ENCODE results near the gene PEMT. TPM values are rescaled to one million over a fixed set of nuclear protein-coding genes. Genes with fewer than 3 reads are reported as not detected.

The PEMT gene
- total RNA-seq, 1 donor from 2014 or later: 23.5 TPM

- no peak for DNase-seq (ENCODE audit: low read depth in 2 of 2)
Observed at GRCh38 chr17:17514993-17515933, 76.2 kb downstream of the PEMT start.

- no peak for DNase-seq (ENCODE audit: low read depth in 2 of 2)
Observed at GRCh38 chr17:17514361-17514992, 77.0 kb downstream of the PEMT start.

GRCh38 chr17:17513626-17514025 is 77.9 kb downstream of the PEMT start:
- no peak for DNase-seq (ENCODE audit: low read depth in 2 of 2)

GRCh38 chr17:17512866-17513265 is 78.6 kb downstream of the PEMT start:
- no peak for DNase-seq (ENCODE audit: low read depth in 2 of 2)

- DNase-seq (ENCODE audit: low read depth in 2 of 2): no peak
Observed at GRCh38 chr17:17511881-17512858, 79.3 kb downstream of the PEMT start.

- DNase-seq (ENCODE audit: low read depth in 2 of 2): no peak
Observed at GRCh38 chr17:17511293-17511741, 80.2 kb downstream of the PEMT start.

- DNase-seq (ENCODE audit: low read depth in 2 of 2): no peak
Observed at GRCh38 chr17:17510456-17511292, 80.8 kb downstream of the PEMT start.

GRCh38 chr17:17509601-17510425 is 81.7 kb downstream of the PEMT start:
- no peak for DNase-seq (ENCODE audit: low read depth in 2 of 2)

- DNase-seq (ENCODE audit: low read depth in 2 of 2): no peak
Observed at GRCh38 chr17:17508646-17509591, 82.6 kb downstream of the PEMT start.

- no peak for DNase-seq (ENCODE audit: low read depth in 2 of 2)
Observed at GRCh38 chr17:17508019-17508535, 83.4 kb downstream of the PEMT start.

- no peak for DNase-seq (ENCODE audit: low read depth in 2 of 2)
Observed at GRCh38 chr17:17507465-17508011, 84.0 kb downstream of the PEMT start.

GRCh38 chr17:17506893-17507464 is 84.5 kb downstream of the PEMT start:
- no peak for DNase-seq (ENCODE audit: low read depth in 2 of 2)

- no peak for DNase-seq (ENCODE audit: low read depth in 2 of 2)
Observed at GRCh38 chr17:17506181-17506741, 85.2 kb downstream of the PEMT start.

GRCh38 chr17:17505610-17506171 is 85.8 kb downstream of the PEMT start:
- DNase-seq (ENCODE audit: low read depth in 2 of 2): no peak

- DNase-seq (ENCODE audit: low read depth in 2 of 2): no peak
Observed at GRCh38 chr17:17505151-17505550, 86.4 kb downstream of the PEMT start.

- DNase-seq (ENCODE audit: low read depth in 2 of 2): no peak
Observed at GRCh38 chr17:17504341-17505140, 87.0 kb downstream of the PEMT start.

Data from dermis microvascular lymphatic vessel endothelial cell (primary cell).